WERI-Rb-1 (cell line): ENCODE measurements around the gene TOMM34.

Experiments
- DNase-seq: peaks from one replicate; pipeline ENCODE4 v3.0.0-alpha.2; 2020
- H3K27ac ChIP-seq: fragments of 250-450 bp; sonication (Bioruptor Pico); 2 replicates; pipeline ENCODE4 v1.5.1; 2020; ENCODE audit warnings: mild to moderate bottlenecking, moderate library complexity
- H3K27me3 ChIP-seq: fragments of 250-450 bp; sonication (Bioruptor Pico); 2 replicates; pipeline ENCODE4 v1.5.1; 2021; ENCODE audit warnings: mild to moderate bottlenecking, low read depth, moderate library complexity; ENCODE audit not compliant: insufficient read depth, severe bottlenecking
- H3K36me3 ChIP-seq: fragments of 250-450 bp; sonication (Bioruptor Pico); 2 replicates; pipeline ENCODE4 v1.5.1; 2020; ENCODE audit warnings: mild to moderate bottlenecking, moderate library complexity
- H3K4me3 ChIP-seq: 2 replicates; pipeline ENCODE4 v1.5.1; 2011; ENCODE audit warnings: low read depth, mild to moderate bottlenecking, control low read depth, low read length
- H3K9me3 ChIP-seq: fragments of 250-450 bp; sonication (Bioruptor Pico); 2 replicates; pipeline ENCODE4 v1.5.1; 2021; ENCODE audit warnings: mild to moderate bottlenecking, moderate library complexity; ENCODE audit not compliant: severe bottlenecking
- TF ChIP-seq, protein P1 (sequence below): IDR thresholded peaks from 2 replicates; pipeline ENCODE4 v1.5.1; 2011; ENCODE audit warnings: low read depth, mild to moderate bottlenecking, control low read depth, inconsistent platforms, low read length

TOMM34 gene

DNA sequence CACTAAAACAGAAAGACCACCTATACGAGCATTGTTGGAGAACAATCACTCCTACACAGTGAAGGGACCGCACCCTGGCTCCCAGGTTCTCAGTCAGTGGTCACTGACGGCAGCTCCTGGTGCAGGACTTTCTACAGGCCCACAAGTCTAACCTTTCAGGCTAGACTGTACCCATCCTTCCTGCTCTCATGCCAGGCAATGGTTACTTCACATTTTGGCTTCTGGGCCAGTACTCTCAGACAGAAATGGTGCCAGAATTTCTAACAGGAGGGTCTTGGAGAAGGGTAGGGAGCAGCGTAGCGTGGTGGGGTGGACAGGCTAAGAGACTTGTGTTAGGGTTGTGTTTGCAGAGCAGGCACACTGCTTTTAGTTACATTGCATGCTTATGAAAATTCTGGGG lies 12.1 kb downstream of the TOMM34 start:
- H3K27me3 ChIP-seq, result no peaks in the 10 kb centered on the region
- peaks cover 84% of the 10 kb centered on the region for H3K36me3 ChIP-seq
- H3K27ac ChIP-seq, result no peak overlapping the region
- DNase-seq, result no peak
- TF ChIP-seq, protein P1, sequence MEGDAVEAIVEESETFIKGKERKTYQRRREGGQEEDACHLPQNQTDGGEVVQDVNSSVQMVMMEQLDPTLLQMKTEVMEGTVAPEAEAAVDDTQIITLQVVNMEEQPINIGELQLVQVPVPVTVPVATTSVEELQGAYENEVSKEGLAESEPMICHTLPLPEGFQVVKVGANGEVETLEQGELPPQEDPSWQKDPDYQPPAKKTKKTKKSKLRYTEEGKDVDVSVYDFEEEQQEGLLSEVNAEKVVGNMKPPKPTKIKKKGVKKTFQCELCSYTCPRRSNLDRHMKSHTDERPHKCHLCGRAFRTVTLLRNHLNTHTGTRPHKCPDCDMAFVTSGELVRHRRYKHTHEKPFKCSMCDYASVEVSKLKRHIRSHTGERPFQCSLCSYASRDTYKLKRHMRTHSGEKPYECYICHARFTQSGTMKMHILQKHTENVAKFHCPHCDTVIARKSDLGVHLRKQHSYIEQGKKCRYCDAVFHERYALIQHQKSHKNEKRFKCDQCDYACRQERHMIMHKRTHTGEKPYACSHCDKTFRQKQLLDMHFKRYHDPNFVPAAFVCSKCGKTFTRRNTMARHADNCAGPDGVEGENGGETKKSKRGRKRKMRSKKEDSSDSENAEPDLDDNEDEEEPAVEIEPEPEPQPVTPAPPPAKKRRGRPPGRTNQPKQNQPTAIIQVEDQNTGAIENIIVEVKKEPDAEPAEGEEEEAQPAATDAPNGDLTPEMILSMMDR, result no peak
- no peaks in the 10 kb centered on the region for H3K9me3 ChIP-seq
- no peak overlapping the region for H3K4me3 ChIP-seq

DNA sequence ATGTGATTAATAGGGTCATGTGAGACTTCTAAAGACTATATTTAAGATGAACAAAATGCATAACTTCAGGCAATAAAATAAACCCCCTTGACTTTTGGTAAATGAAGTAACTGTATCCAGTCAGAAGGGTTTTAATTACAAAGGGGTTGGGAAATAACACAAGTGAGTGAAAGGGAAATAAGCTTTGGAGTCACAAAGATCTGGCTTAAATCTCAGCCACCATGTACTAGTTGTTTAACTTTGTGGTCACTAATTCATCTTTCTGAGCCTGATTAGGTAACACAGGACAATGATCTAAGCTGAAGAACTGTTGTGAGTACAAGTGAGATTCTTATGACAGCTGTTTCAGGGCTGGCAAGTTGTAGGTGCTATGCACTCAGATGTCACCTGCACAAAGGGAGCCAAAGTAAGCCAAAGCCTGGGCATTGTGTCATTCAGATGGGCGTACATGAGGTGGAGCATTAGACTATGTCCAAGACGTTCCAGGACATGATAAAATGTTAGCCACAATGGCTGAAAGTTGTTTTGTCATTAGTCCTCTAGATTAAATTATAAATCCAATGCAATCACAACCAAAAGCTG lies 13.8 kb downstream of the TOMM34 start:
- H3K36me3 ChIP-seq, result peaks cover 81% of the 10 kb centered on the region
- no peak for DNase-seq
- no peaks in the 10 kb centered on the region for H3K9me3 ChIP-seq
- H3K27ac ChIP-seq, result no peak overlapping the region
- TF ChIP-seq, protein P1, result no peak
- no peak overlapping the region for H3K4me3 ChIP-seq
- no peaks in the 10 kb centered on the region for H3K27me3 ChIP-seq

DNA sequence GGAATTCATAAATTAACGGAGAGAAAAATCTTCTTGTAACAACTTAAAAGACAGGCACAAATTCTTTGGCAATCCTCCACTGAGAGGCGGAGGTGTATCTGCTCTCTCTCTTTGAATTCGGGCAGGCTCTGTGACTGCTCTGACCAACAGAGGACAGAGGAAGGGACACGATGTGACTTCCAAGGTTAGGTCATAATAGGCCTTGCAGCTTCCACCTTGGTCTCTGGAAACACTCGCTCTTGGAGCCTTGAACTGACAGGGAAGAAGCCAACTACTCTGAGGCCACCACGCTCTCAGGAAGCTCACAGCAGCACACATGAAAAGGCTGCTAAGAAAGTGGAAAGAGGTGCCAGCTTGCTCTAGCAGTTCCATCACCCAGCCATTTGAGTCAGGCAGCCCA lies 14.9 kb downstream of the TOMM34 start:
- no peaks in the 10 kb centered on the region for H3K27me3 ChIP-seq
- no peak for DNase-seq
- no peak overlapping the region for H3K4me3 ChIP-seq
- no peaks in the 10 kb centered on the region for H3K9me3 ChIP-seq
- peaks cover 78% of the 10 kb centered on the region for H3K36me3 ChIP-seq
- no peak overlapping the region for H3K27ac ChIP-seq
- TF ChIP-seq, protein P1, result no peak

DNA sequence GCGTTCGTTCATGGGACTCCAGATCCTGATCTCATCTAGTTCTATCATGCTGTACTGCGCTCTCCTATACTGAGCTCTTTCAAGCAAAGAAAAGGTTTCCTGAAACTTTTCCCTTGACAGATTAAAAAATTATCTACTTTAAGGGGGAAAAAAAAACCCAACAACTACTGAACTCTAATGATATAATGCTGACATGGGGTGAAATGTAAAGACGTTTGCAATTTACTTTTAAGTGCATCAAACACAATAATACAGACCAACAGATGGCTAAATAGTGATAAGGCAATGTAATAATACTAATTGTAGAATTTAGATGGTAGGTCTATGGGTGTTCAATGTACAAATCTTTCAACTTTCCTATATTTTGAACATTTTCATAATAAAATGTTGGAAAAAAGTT lies 16.4 kb downstream of the TOMM34 start:
- no peaks in the 10 kb centered on the region for H3K9me3 ChIP-seq
- DNase-seq, result no peak
- no peak overlapping the region for H3K4me3 ChIP-seq
- no peaks in the 10 kb centered on the region for H3K27me3 ChIP-seq
- TF ChIP-seq, protein P1, result no peak
- H3K27ac ChIP-seq, result no peak overlapping the region
- peaks cover 71% of the 10 kb centered on the region for H3K36me3 ChIP-seq

DNA sequence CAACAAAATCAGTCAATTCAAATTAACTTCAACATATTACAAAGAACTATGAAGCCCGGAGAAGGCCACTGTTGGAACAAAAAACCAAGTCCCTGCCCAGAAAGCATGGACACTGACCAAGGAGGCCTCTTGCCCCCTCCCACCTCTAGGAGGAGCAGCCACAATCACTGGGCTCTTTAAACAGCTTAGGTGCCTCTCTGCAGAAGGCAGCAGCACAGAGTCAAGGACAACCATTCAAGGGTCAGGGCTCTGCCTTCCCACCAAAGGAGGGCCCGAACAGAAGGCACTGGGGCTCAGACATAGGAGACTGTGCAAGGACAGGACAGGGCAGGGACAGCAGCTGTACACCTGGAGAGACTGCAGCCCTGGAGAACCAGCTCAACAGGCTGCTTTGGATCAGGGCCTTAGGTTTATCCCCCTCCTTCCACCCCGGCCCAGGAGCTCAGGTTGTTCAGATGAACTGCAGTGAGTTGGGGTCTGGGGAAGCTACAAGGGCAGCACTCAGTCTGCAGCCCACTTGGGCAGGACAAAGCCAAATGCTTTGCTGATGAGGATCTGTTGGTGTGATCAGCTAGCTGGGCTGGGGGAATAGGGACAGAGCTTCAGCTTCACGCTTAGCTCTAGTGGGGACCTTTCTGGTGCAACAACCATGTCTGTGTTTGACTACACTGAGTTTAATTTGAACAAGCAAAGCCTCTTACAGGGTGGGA lies 17.8 kb downstream of the TOMM34 start:
- TF ChIP-seq, protein P1, result peak; percentile 51
- H3K4me3 ChIP-seq, result no peak overlapping the region
- H3K9me3 ChIP-seq, result no peaks in the 10 kb centered on the region
- peaks cover 67% of the 10 kb centered on the region for H3K36me3 ChIP-seq
- DNase-seq, result peak; percentile 33
- H3K27ac ChIP-seq, result peak overlapping the region; percentile 24; the same call in 1 of the 2 replicates
- H3K27me3 ChIP-seq, result no peaks in the 10 kb centered on the region
